A673 (cell line): ENCODE results near the gene COX6B1. TPM values are rescaled to one million over a fixed set of nuclear protein-coding genes. Genes with fewer than 3 reads are reported as not detected.

Source experiments
- BruUV-seq: library from RNA; stranded (reverse); fragments of 400-500 nt; replicated peaks from 2 replicates; lab custom pipeline; 2021; lab: Mats Ljungman, UMichigan
- CTCF ChIA-PET: fragments of 300-600 bp; sonication (Branson Sonifier 250); formaldehyde crosslinking; loops from one replicate; lab custom pipeline; 2022; ENCODE audit warnings: antibody characterized with exemption; lab: Charles Lee
- POLR2A ChIA-PET: fragments of 300-600 bp; sonication (Branson Sonifier 250); formaldehyde crosslinking; loops from one replicate; lab custom pipeline; 2022; ENCODE audit warnings: antibody characterized with exemption; ENCODE audit not compliant: low non-redundant PET; lab: Charles Lee
- DNase-seq: peaks from one replicate; pipeline ENCODE4 v3.0.0-alpha.2; 2015; ENCODE audit warnings: low spot score
- H3K27ac ChIP-seq: fragments of 200-600 bp; sonication (generic); 2 replicates; pipeline ENCODE4 v1.5.1; 2016; ENCODE audit warnings: mixed run types, low read depth, mild to moderate bottlenecking, mixed read lengths, antibody characterized with exemption, low read length; ENCODE audit not compliant: poor library complexity, severe bottlenecking
- H3K27me3 ChIP-seq: fragments of 200-600 bp; sonication (generic); replicated peaks from 2 replicates; pipeline ENCODE4 v1.6.1; 2017; ENCODE audit warnings: mixed run types, low read depth, mild to moderate bottlenecking, mixed read lengths, antibody characterized with exemption, low read length; ENCODE audit not compliant: insufficient read depth, poor library complexity
- H3K36me3 ChIP-seq: fragments of 200-600 bp; sonication (generic); 2 replicates; pipeline ENCODE4 v1.6.1; 2016; ENCODE audit warnings: mixed run types, mild to moderate bottlenecking, mixed read lengths, antibody characterized with exemption, low read length; ENCODE audit not compliant: insufficient read depth, poor library complexity, severe bottlenecking
- H3K4me1 ChIP-seq: fragments of 200-600 bp; sonication (generic); 2 replicates; pipeline ENCODE4 v1.6.1; 2017; ENCODE audit warnings: mixed run types, mild to moderate bottlenecking, mixed read lengths, antibody characterized with exemption, low read length; ENCODE audit not compliant: insufficient read depth, poor library complexity, severe bottlenecking
- H3K4me3 ChIP-seq: fragments of 200-600 bp; sonication (generic); 2 replicates; pipeline ENCODE4 v1.5.1; 2016; ENCODE audit warnings: low read depth, mixed run types, mild to moderate bottlenecking, mixed read lengths, low read length; ENCODE audit not compliant: poor library complexity, severe bottlenecking
- H3K9me3 ChIP-seq: fragments of 200-600 bp; sonication (generic); 2 replicates; pipeline ENCODE4 v1.6.1; 2016; ENCODE audit warnings: mixed run types, low read depth, mild to moderate bottlenecking, mixed read lengths, antibody characterized with exemption, low read length; ENCODE audit not compliant: poor library complexity, severe bottlenecking
- EZH2 ChIP-seq: fragments of 200-600 bp; sonication (generic); IDR thresholded peaks from 2 replicates; pipeline ENCODE4 v1.6.1; 2017; ENCODE audit warnings: borderline replicate concordance, low read depth, mild to moderate bottlenecking, mixed read lengths, antibody characterized with exemption, low read length; ENCODE audit not compliant: poor library complexity, severe bottlenecking
- intact Hi-C: fragments of 100-400 bp; cut with micrococcal nuclease; formaldehyde crosslinking; loops from one replicate; pipeline ENCODE4 v1.10.0; 2022; ENCODE audit not compliant: unreplicated experiment
- total RNA-seq: library from RNA; stranded (reverse); gene quantifications from 2 replicates; pipeline ENCODE4 v1.2.3, GENCODE V29; 2021
- TF ChIP-seq, protein P1 (sequence below): fragments of 300-800, 200-600 bp; sonication (generic); conservative IDR thresholded peaks from 2 replicates; pipeline ENCODE4 v1.5.1; 2017; ENCODE audit warnings: low read depth, mild to moderate bottlenecking, antibody characterized with exemption, low read length, moderate library complexity, mixed read lengths

The COX6B1 gene
- total RNA-seq, 1 experiment from 2014 or later: 467 TPM

DNA sequence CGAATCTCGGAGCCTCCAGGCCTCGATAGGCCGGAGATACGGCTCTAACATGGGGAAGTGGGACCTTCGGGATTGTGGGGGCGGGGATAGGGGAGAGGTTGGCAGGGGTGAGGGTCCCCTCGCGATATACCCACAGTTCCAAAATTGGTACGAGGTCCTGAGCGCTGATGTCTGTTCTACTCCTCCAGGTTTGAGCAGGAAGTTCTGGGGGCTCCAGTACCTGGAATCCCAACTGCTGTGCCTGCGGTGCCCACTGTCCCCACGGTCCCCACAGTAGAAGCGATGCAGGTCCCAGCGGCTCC lies 18.8 kb upstream of the COX6B1 start:
- ChIA-PET CTCF (no interaction called here), POLR2A (no interaction called here)
- Histone ChIP-seq H3K27ac (peak overlapping the region; percentile 86), H3K27me3 (no peaks in the 10 kb centered on the region), H3K36me3 (peaks cover 37% of the 10 kb centered on the region), H3K4me1 (peaks cover 7% of the 10 kb centered on the region), H3K4me3 (peak overlapping the region; percentile 99), H3K9me3 (no peaks in the 10 kb centered on the region)
- no peak for TF ChIP-seq EZH2
- TF ChIP-seq, protein P1, sequence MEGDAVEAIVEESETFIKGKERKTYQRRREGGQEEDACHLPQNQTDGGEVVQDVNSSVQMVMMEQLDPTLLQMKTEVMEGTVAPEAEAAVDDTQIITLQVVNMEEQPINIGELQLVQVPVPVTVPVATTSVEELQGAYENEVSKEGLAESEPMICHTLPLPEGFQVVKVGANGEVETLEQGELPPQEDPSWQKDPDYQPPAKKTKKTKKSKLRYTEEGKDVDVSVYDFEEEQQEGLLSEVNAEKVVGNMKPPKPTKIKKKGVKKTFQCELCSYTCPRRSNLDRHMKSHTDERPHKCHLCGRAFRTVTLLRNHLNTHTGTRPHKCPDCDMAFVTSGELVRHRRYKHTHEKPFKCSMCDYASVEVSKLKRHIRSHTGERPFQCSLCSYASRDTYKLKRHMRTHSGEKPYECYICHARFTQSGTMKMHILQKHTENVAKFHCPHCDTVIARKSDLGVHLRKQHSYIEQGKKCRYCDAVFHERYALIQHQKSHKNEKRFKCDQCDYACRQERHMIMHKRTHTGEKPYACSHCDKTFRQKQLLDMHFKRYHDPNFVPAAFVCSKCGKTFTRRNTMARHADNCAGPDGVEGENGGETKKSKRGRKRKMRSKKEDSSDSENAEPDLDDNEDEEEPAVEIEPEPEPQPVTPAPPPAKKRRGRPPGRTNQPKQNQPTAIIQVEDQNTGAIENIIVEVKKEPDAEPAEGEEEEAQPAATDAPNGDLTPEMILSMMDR: no peak
- intact Hi-C loops: no loop called here
- DNase-seq: no peak
- BruUV-seq: TSS peak; percentile 52

DNA sequence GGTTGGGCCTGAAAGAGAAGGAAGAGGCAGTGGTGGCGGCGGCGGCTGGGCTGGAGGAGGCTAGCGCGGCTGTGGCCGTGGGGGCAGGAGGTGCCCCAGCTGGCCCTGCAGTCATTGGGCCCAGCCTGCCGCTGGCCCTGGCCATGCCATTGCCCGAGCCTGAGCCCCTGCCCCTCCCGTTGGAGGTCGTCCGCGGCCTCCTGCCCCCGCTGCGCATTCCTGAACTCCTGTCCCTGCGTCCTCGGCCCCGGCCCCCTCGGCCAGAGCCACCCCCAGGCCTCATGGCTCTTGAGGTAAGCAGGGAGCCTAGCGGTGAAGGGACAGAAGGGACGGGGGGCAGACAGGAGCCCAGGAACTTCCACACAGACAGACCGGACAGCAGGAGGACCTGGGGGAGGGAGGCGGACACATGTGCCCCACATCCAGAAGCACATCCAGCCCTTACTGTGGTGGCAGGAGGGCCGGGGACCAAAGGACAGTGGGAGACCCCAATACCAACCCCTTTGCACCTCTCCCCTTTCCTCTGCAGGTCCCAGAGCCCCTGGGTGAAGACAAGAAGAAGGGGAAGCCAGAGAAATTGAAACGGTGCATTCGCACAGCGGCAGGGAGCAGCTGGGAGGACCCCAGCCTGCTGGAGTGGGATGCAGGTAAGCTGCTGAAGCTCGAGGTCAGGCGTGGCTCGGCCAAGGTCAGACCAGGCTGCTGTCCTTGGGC lies 14.2 kb upstream of the COX6B1 start:
- intact Hi-C loops: no loop called here
- Histone ChIP-seq H3K27ac (no peak overlapping the region), H3K9me3 (no peaks in the 10 kb centered on the region), H3K36me3 (peaks cover 63% of the 10 kb centered on the region), H3K27me3 (no peaks in the 10 kb centered on the region), H3K4me1 (no peaks in the 10 kb centered on the region), H3K4me3 (no peak overlapping the region)
- no TSS peak for BruUV-seq
- POLR2A ChIA-PET: no interaction called here
- no peak for DNase-seq
- CTCF ChIA-PET: no interaction called here
- TF ChIP-seq EZH2: no peak
- TF ChIP-seq, protein P1: no peak

DNA sequence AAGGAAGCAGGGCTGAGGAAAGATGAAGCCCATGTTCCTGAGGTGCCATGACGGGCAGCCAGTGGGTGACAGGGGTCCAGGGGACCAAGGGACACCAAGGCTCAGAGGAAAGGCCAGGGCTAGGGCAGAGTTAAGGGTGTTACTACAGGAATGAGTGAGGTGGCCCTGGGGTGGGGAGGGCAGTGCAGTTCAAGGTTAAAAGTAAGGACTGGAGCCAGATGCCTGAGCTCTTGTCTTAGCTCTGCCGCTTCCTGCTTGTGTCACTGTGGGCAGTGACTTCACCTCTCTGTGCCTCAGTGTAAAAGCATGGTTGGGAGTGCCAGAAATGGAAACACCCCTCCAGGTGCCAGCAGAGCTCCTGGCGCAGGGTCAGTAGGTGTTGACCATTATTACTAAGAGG lies 11.5 kb upstream of the COX6B1 start:
- H3K27me3 ChIP-seq: no peaks in the 10 kb centered on the region
- peaks cover 52% of the 10 kb centered on the region for H3K36me3 ChIP-seq
- POLR2A ChIA-PET: no interaction called here
- DNase-seq: no peak
- no peaks in the 10 kb centered on the region for H3K9me3 ChIP-seq
- no peak overlapping the region for H3K4me3 ChIP-seq
- no TSS peak for BruUV-seq
- TF ChIP-seq EZH2: no peak
- TF ChIP-seq, protein P1: no peak
- H3K4me1 ChIP-seq: peaks cover 5% of the 10 kb centered on the region
- CTCF ChIA-PET: no interaction called here
- no peak overlapping the region for H3K27ac ChIP-seq
- intact Hi-C loops: no loop called here
